ENCODE measurements around the gene SH2D6. TPM values are rescaled to one million over a fixed set of nuclear protein-coding genes. Genes with fewer than 3 reads are reported as not detected.

The SH2D6 gene
- total RNA-seq, 2 experiments from 2014 or later: 0.30 TPM; not detected in 1

- DNase-seq (no peak), ATAC-seq (ENCODE audit: poor library complexity) (no peak)
- Histone ChIP-seq H3K27me3 (ENCODE audit: control insufficient read depth in 1 of 2, insufficient read depth in 2 of 2, low read length in 2 of 2) (no peaks in the 10 kb centered on the region), H3K4me1 (ENCODE audit: insufficient read depth, low read length) (peaks cover 2% of the 10 kb centered on the region), H3K27ac (ENCODE audit: low read depth in 1 of 2, low read length in 2 of 2) (no peak overlapping the region), H3K9me3 (ENCODE audit: control insufficient read depth in 1 of 2, insufficient read depth in 1 of 2, low read length in 2 of 2) (no peaks in the 10 kb centered on the region), H3K4me3 (ENCODE audit: low read length) (no peak overlapping the region), H3K36me3 (ENCODE audit: insufficient read depth, low read length) (no peaks in the 10 kb centered on the region)
- Mint-ChIP-seq H3K27me3 (no peaks in the 10 kb centered on the region), H3K4me3 (no peak overlapping the region), H3K36me3 (ENCODE audit: low read depth) (no peaks in the 10 kb centered on the region), H3K9me3 (no peaks in the 10 kb centered on the region), H3K27ac (no peak overlapping the region), H3K4me1 (ENCODE audit: low read depth) (no peaks in the 10 kb centered on the region)
- intact Hi-C loops (cut with DNase I, micrococcal nuclease): no loop called here
- TF ChIP-seq CTCF (IDR thresholded peaks at IDR 0.05): no peak
- ChIA-PET CTCF (no interaction called here), POLR2A (interaction anchor here (1.1 kb wide), 1 partner anchor 10 kb away, joined by 3 read pairs; no protein-coding TSS in a partner anchor)
These were observed 11.4 kb downstream of the SH2D6 start for GRCh38 chr2:85429924-85430289.

GRCh38 chr2:85430752-85431569 is 12.4 kb downstream of the SH2D6 start:
- Mint-ChIP-seq H3K27me3 (no peaks in the 10 kb centered on the region), H3K36me3 (ENCODE audit: low read depth) (no peaks in the 10 kb centered on the region), H3K4me1 (ENCODE audit: low read depth) (peaks cover 1% of the 10 kb centered on the region), H3K9me3 (no peaks in the 10 kb centered on the region), H3K27ac (no peak overlapping the region), H3K4me3 (no peak overlapping the region)
- Histone ChIP-seq H3K27ac (ENCODE audit: low read depth in 1 of 2, low read length in 2 of 2) (no peak overlapping the region), H3K9me3 (ENCODE audit: control insufficient read depth in 1 of 2, insufficient read depth in 1 of 2, low read length in 2 of 2) (no peaks in the 10 kb centered on the region), H3K27me3 (ENCODE audit: control insufficient read depth in 1 of 2, insufficient read depth in 2 of 2, low read length in 2 of 2) (no peaks in the 10 kb centered on the region), H3K4me3 (ENCODE audit: low read length) (no peak overlapping the region), H3K4me1 (ENCODE audit: insufficient read depth, low read length) (peaks cover 2% of the 10 kb centered on the region), H3K36me3 (ENCODE audit: insufficient read depth, low read length) (no peaks in the 10 kb centered on the region)
- no peak for TF ChIP-seq CTCF (IDR thresholded peaks at IDR 0.05)
- CTCF ChIA-PET: interaction anchor here (1.0 kb wide), 1 partner anchor 121 kb away, joined by 3 read pairs; no protein-coding TSS in a partner anchor
- DNase-seq: no peak
- POLR2A ChIA-PET: interaction anchor here (0.8 to 1.1 kb wide), 2 partner anchors 108 to 130 kb away, joined by 3 read pairs; partner anchors contain the start of genes GGCX and MAT2A
- intact Hi-C loops (cut with DNase I, micrococcal nuclease): no loop called here
- no peak for ATAC-seq (ENCODE audit: poor library complexity)

GRCh38 chr2:85431570-85432205 is 13.2 kb downstream of the SH2D6 start:
- Histone ChIP-seq H3K4me1 (ENCODE audit: insufficient read depth, low read length) (peaks cover 6% of the 10 kb centered on the region), H3K27me3 (ENCODE audit: control insufficient read depth in 1 of 2, insufficient read depth in 2 of 2, low read length in 2 of 2) (no peaks in the 10 kb centered on the region), H3K36me3 (ENCODE audit: insufficient read depth, low read length) (no peaks in the 10 kb centered on the region), H3K9me3 (ENCODE audit: control insufficient read depth in 1 of 2, insufficient read depth in 1 of 2, low read length in 2 of 2) (no peaks in the 10 kb centered on the region), H3K4me3 (ENCODE audit: low read length) (no peak overlapping the region), H3K27ac (ENCODE audit: low read depth in 1 of 2, low read length in 2 of 2) (no peak overlapping the region)
- no peak overlapping the region for H3K4me3 Mint-ChIP-seq
- no peaks in the 10 kb centered on the region for H3K9me3 Mint-ChIP-seq
- CTCF ChIA-PET: interaction anchor here (1.0 kb wide), 1 partner anchor 120 kb away, joined by 3 read pairs; no protein-coding TSS in a partner anchor
- intact Hi-C loops (cut with DNase I, micrococcal nuclease): no loop called here
- POLR2A ChIA-PET: interaction anchor here (0.8 to 1.1 kb wide), 2 partner anchors 107 to 129 kb away, joined by 3 read pairs; partner anchors contain the start of genes GGCX and MAT2A
- H3K27ac Mint-ChIP-seq: no peak overlapping the region
- H3K36me3 Mint-ChIP-seq (ENCODE audit: low read depth): no peaks in the 10 kb centered on the region
- TF ChIP-seq CTCF (IDR thresholded peaks at IDR 0.05): no peak
- peaks cover 5% of the 10 kb centered on the region for H3K4me1 Mint-ChIP-seq (ENCODE audit: low read depth)
- no peak for DNase-seq
- no peak for ATAC-seq (ENCODE audit: poor library complexity)
- H3K27me3 Mint-ChIP-seq: no peaks in the 10 kb centered on the region
